Stimulated activated CD4-positive, alpha-beta T cell treated with anti-CD3 and anti-CD28 coated beads, TNF-alpha, amount 100 ng/mL, for 4 hours (primary cell): ENCODE data around the gene SLIT1.

Source experiments
- DNase-seq, 3 experiments: peaks; one replicate each; pipeline ENCODE4 v3.0.0-alpha.2; 2020; ENCODE audit warnings: low read depth in 3 of 3

The SLIT1 gene

DNA sequence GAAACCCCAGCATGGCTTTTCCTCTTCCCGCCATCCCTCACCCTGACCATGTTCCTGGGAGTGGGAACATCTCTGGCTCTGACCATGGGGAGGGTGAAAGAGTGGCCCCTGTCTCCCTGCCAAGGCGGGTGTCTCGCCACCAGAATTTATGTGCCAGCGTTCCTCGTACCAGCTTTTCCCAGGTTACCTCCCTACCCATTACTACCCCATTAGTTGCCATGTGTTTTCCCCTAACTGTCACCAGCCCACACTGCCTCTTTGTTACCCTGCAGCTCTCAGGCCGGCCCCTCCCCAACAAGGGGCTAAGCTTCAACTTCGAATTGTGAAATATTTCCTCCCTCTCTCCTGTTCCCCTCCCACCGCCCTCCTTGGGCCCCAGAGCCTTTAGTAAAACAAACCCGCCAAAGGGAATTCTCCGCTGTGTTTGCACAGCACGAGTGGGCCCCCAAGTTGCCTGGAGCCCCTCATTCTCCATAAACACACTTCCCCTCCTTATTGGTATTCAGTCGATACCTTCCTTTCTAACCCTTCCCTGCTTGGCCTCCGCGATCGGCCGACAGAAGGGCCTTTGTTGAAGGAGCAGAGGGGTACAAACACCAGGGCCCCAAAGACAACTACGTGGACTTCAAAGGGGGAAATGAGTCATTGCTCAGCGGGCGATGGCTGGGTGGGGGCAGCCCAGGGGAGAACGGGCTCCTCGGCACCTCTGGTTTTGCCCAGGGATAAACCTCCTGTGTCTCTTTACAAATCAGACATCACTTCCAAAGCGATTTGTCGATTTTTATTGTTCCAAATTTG lies 45.5 kb downstream of the SLIT1 start:
- no peak for DNase-seq

- no peak for DNase-seq
Observed at GRCh38 chr10:97139651-97140048, 46.1 kb downstream of the SLIT1 start.

DNA sequence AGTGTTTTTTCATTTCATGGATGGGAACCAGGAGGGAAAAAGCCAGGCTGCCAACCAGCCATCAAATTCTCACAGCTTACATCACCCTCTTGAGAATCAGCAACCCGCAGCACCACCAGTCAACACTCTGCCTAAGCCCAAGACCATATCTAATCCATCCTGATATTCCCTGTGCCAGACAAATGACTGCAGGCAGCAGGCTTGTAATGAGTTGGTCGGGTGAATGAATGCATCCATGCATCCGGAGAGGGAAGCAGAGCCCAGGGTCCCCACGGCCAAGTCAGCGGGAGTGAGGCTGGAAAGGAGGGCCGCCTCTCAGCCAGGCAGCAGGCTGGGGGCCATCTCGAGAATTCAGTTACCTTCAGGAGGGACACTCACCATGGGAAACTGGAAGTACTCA lies 46.9 kb downstream of the SLIT1 start:
- DNase-seq: no peak

DNA sequence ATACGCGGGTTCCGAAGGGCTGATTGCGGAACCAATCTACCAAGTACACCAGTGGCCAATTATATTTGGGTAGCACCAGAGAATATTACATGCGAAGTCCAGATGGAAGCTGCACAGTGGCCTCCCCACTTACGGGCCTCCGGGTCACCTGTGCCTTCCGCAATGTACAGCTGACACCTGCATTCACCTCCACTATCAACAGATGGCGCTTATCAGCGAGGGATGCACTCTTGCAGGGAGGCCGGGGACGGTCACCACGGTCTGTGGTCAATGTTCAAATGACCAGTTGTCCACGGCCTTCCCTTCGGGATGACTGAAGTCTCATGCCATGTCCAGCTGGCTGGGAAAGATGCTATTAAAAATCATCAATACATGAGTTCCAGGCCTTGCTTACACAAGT lies 47.6 kb downstream of the SLIT1 start:
- DNase-seq: no peak

DNA sequence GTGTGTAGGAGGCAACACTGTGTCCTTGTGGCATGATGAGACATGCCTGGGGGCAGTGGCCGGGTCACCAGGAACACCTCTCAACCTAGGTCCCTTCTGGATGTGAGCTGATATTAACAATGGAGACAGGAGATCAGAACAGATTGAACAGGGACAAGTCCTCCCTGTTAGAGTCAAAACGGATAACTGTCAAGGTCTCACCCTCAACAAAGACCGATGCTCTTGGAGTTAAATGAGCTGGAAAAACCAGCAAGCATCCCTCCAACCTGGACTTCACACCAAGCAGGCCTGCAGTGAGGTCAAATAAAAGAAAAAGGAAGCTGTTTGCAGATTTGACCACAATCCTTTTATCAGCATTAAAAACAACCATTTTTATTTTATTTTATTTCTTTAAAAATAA lies 49.0 kb downstream of the SLIT1 start:
- no peak for DNase-seq

GRCh38 chr10:97135464-97135863 lies 50.3 kb downstream of the SLIT1 start:
- DNase-seq: no peak

DNA sequence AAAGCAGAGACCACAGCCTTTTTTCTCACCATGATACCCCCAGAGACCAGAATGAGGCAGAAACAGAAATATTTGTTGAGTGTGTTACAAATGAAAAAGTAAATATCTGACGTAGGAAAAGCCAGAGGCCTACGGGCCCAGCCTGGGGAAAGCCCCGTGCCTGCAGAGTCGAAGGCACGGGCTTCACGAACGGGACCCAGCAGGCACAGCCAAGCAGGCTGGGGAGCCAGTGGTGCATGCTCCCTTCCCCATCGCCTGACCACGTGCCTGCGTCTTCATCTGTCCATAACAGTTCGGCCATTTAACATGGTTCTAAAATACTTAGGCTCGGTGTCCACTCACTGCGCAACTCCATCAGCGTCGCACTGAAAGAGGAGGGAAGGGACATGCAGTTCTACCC lies 50.8 kb downstream of the SLIT1 start:
- DNase-seq: no peak

- DNase-seq: no peak
Observed at GRCh38 chr10:97134110-97134509, 51.6 kb downstream of the SLIT1 start.

DNA sequence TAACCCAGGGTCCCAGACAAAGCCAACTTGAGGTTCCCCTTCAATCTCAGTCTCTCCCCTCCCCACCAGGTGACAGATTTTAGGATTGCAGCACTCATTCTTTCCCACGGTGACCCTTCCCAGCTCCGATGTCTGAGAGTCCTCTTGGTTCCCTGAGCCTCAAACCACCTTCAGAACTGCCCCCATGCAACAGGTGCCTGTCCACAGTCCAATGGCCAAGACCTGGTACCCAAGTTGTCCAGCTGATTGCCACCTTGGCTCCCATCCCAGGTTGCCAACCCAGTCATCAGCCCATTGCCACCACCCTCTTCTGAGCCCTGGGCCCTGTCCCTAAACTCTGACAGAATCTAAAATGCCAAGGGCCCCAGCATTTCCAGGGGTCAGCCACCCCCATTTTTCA lies 53.5 kb downstream of the SLIT1 start:
- DNase-seq: no peak

DNA sequence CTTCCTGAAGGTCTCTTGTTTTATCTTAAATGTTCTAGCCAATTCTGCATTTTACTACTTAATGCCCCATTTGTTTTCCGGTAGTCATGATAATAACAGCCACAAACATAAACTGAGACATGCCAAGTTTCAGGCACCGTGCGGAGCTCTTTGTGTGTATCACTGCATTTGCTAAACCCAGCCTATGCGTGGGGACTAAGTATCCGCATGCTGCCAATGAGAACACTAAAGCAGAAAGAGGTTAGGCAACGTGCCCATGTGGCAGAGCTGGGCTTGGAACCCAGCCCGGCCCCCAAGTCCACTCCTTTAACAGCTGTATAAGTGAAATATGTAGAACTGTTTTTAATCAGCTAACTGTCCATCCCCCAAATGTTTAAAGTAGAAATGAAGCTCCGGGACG lies 54.1 kb downstream of the SLIT1 start:
- DNase-seq: no peak

DNA sequence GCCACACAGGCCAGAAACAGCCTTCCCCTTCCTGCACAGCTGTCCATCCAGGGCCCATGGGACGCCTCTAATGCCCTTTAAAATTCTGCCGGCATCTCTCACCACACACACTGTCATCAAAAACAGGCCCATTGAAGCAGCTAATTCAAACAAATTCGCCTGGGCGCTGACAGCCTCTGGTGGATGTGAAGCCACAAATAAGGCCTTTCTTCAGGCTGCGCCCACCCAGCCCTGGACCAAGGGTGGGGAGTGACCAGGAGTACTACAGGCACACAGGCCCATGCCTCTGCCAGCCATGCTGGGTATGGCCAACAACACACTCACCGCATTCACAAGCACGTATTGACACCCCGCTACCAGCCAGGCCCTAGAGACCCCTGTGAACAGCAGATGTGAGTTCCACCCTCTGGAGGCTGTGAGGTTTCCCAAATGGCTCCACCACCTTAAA lies 54.6 kb downstream of the SLIT1 start:
- no peak for DNase-seq

GRCh38 chr10:97129666-97130065 lies 56.1 kb downstream of the SLIT1 start:
- no peak for DNase-seq

DNA sequence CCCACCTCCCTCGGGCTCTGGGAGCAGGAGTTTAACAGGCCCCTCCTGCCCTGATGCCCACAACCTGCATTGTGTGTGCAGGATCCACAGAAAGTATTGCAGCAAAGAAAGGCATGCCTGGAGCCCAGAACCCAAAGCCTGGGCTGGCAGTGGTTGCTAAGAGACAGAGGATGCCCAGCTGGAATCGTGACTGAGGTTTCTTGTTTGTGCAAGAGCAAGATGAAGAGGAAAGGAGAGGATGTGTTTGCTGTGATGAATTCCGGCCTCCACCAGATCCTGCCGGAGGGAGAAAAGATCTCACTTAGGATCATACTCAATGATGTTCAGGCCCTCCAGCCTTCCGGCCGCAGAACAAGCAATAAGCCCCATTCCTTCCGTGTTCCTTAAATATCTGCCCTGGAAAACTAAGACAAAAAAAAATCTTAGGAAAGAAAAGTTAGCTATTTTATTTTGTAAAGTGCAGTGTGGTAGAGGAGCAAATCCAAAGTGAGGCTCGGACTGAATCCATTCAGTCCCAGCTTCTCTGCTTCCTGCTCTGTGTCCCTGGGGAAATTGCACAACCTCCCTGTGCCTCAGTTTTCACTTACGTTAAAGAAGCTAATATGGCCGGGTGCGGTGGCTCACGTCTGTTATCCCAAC lies 57.1 kb downstream of the SLIT1 start:
- DNase-seq: no peak

DNA sequence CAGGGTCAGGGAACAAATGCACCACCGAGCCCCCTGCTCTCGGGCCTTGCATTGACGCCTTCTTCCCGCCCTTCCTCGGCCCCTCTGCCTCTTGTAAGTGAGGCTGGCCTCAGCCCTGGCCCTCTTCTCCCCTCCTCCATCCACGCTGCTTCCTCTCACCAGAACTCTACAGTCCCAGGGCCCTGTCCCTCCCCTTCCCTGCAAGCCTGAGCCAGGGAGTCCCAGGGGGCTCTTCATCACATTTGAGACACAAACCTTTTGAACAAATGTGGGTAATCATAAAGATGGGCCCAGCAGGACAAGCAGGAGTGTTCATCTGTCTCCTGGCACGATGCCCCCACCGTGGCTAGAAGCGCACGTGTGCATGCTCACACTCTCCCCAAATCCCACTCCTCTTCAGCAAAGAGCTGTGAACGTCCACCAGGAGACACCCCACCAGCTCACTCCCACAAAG lies 57.7 kb downstream of the SLIT1 start:
- no peak for DNase-seq

GRCh38 chr10:97127509-97127908 lies 58.2 kb downstream of the SLIT1 start:
- DNase-seq: no peak

GRCh38 chr10:97124211-97124610 lies 61.5 kb downstream of the SLIT1 start:
- DNase-seq: no peak

- no peak for DNase-seq
Observed at GRCh38 chr10:97123765-97124164, 62.0 kb downstream of the SLIT1 start.

DNA sequence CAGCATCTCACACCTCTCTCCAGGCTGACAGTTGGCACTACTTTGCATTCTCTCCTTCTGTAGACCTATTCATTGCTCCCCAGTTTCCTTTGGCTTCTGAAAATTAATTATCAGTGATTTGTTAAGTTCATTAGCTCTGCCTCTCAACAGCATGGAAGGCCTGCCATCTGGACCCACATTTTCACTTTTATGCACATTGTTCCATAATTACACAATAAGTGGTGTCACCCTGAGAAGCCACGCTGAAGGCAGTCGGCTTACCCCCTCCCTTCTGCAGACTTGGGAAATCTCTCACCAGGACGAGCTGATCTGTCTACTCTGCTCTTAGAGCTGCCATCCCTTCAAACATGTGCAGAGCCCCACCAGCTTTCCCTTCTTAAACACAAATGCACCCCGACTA lies 64.7 kb downstream of the SLIT1 start:
- DNase-seq: no peak

DNA sequence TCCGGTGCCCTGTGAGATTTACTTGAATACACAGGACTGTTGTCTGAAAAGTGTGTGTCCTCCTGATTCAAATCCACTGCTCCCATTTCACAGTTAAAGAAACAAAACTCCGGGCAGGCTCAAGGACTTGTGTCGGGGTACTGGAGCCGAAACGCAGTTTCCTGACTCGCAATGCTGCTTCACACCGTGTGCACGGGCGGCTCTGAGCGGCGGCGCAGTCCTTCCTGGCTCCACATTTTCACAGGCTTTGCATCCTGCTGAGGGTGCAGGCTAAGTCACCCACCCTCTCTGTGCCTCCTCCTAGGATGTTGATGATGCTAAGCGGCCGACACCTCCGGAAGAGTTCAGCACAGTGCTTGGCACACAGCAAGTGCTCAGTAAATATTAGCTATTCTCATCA lies 65.4 kb downstream of the SLIT1 start:
- no peak for DNase-seq

DNA sequence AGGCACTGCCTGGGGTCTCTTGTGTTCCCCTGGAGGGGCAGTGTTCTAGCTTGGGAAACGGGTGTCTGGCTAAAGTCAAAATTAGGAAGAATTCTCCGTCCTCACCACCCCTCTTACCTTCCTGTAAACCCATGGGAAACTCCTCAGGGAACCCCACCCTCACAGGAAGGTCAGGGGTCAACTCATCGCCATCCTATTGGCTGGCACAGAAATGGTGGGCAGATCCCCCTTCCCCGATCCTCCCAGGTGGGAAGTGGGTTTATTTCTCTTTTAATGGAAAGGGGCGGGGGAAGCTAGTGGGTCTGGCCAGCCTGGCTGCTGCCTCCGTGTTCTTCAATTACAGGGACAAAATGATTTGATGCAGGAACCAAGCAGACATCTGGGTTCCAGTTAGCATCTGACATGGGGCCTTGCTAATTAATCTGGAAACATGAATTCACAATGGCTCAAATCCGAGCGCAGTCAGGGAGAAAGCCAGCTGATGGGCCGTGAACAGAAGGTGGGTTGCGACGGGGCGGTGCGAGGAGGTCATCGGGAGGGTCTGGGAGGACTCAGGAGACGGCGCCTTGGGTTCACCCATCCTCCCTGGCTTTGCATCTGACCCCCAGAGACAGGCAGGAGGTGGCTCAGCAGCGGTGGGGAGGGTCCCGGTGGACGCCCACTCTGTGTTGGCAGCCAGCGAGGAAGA lies 66.6 kb downstream of the SLIT1 start:
- DNase-seq: no peak

DNA sequence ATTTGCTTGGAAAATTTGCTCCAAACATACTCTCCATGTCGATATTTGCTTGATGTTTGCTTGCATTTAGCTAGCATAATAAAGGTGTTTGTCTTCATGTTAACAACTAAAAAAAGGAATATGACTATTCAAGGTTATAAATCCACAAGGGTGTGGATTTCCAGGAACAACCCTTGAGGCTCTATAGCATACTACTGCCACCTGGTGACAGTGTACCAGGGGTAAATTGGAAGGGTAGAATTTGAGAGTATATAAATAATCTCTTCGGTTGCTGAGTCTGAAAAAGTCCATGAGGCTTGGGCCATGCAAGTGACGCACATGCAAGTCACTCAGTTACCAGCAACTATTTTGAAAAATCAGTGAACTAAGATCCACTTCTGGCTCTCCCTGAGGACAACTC lies 68.4 kb downstream of the SLIT1 start:
- DNase-seq: no peak

GRCh38 chr10:97116462-97117162 lies 69.1 kb downstream of the SLIT1 start:
- no peak for DNase-seq
